Pons (tissue), 1 donor: ENCODE results near the gene FEM1C.

Experiments used
- DNase-seq: peaks from one replicate; pipeline ENCODE4 v3.0.0-alpha.2; 2016; ENCODE audit warnings: low spot score

Gene FEM1C, protein sequence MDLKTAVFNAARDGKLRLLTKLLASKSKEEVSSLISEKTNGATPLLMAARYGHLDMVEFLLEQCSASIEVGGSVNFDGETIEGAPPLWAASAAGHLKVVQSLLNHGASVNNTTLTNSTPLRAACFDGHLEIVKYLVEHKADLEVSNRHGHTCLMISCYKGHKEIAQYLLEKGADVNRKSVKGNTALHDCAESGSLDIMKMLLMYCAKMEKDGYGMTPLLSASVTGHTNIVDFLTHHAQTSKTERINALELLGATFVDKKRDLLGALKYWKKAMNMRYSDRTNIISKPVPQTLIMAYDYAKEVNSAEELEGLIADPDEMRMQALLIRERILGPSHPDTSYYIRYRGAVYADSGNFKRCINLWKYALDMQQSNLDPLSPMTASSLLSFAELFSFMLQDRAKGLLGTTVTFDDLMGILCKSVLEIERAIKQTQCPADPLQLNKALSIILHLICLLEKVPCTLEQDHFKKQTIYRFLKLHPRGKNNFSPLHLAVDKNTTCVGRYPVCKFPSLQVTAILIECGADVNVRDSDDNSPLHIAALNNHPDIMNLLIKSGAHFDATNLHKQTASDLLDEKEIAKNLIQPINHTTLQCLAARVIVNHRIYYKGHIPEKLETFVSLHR

DNA sequence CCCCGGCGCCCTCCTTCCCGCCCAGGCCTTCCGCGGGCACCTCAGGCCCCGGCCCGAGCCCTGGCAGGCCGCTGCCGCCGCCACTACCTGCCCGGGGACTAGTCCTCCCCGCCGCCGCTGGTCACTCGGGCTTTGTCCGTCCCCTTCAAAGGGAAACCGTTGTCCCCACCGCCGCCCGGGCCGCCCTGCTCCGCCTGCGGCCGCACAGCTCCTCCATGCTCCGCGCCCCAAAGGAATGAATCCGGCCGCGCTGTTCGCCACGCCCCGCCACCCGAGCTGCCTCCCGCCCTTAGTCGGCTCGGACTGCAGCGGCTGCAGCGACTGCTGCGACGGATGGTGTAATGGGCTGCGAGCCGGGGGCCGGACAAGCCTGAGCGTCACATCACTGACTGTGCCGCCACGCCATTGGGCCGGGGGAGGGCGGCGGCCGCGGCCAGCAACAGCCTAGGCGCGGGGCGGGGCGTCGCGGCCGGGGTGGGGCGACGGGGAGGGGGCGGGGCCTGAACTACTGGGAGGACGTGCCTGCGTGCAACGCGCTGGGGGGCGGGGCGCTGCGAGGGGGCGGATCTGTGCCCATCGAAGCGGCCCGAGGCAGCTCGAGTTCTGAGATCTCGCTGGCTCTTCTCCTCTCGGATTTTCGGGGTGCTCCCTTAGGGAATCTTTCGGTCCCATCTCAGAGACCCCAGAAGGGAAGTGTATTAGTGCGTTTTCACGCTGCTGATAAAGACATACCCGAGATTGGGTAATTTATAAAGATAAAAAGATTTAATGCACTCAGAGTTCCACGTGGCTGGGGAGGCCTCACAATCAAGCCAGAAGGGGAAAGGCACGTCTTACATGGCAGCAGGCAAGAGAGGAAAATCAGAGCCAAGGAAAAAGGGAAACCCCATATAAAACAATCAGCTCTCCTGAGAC lies at the start of gene FEM1C:
Gene FEM1C, minus strand, starts transcription at position 340 of the 915 bp plus-strand sequence. CDS start 1,282 bp downstream, outside the sequence.
- peak; percentile 95 for DNase-seq

DNA sequence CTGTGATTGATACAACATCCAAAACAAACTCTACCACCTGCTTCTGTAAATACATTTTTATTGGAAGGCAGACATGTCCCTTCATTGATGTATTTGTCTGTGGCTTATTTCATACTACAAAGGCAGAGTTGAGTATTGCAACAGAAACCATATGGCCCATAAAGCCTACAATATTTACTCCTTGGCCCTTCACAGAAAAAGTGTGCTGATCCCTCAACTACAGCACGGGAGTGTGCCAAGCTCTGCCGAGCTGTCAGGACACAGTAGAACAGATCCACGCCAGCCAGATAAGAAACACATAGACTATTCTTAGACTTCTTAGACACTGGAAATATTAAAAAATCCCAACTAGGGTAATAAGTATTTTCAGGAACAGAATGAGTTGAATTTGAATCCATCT lies 44.5 kb upstream of the FEM1C start:
- DNase-seq = no peak

DNA sequence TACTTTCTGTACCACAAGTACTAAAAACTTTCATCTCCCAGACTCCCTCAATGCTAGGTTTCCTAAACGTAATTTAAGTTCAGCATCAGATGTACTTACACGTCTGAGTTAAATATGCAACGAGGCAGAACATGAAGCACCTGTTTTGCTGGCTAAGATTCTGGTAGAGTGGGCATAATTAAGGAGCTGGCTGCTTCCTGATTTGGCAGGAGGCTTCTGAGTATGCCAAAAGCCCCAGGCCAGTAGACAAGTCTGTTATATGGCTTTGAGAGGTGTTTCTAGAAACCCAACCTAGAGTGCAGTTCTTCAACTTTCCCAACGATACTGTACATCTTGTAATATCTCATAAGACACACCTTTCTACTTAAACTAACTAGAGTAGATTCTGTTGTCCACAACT lies 44.1 kb upstream of the FEM1C start:
- no peak for DNase-seq

DNA sequence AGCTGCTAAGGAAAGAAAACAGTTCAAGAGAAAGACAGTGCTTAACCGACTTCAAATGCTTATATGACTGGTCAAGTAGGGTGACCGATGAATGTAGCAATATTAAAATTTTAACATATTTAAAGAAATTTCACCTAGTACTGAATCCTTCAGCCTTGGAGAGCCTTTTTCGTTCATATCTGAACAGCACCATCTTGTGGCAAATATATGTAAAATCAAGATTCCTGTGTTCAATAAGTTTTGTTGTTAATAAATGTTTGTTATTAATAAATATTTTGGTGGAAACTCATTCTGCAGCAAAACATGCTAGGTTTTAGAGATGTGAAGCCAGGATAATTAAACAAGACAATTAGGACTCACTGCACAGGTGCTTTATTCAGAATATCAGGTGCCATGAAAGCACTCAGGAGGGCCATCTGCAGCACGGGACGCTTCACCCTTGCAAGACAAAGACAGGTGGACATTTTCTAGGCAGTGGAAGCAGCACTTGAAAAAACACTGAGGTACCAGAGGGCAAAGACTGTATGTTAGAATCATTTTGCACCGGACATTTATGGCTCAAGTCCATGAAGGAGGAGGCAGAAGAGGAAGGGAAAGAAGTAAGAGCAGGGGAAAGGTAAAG lies 42.1 kb upstream of the FEM1C start:
- DNase-seq = peak; percentile 62

DNA sequence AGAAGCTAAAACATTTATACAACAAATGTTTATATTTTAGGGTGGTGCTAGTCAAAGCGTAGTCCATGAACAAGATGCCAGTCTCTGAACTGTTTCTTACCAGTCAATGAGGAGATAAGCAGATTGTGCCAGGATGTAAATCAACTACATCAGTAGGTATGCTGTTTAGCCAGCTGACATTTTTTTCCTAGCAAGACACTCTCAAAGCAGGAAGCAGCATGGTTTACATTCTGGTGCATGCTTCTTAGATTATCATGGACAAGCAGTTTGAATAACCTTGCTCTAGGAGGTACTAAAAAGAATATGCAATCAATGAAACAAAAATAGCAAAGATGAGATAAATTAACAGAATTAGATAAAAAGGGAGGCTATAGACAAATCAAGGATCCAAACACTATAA lies 40.7 kb upstream of the FEM1C start:
- DNase-seq = no peak

DNA sequence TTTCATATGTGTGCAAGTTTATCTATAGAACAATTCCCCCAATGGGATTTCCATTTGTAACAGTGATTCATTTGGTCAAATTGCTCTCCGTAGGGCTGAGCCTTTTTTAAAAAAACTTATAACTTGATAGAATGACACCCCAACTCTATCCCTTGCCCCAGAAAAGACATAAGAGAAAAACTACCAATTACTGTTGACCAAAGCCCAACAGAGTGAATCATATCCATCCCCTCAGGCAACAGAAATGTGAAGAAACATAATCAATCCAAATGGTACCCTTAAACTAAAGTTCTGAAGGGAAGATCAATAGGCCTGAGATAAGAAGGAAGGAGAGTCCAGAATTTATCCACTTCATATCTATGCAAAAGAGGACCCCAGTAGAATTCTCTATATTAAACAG lies 39.9 kb upstream of the FEM1C start:
- DNase-seq = no peak

DNA sequence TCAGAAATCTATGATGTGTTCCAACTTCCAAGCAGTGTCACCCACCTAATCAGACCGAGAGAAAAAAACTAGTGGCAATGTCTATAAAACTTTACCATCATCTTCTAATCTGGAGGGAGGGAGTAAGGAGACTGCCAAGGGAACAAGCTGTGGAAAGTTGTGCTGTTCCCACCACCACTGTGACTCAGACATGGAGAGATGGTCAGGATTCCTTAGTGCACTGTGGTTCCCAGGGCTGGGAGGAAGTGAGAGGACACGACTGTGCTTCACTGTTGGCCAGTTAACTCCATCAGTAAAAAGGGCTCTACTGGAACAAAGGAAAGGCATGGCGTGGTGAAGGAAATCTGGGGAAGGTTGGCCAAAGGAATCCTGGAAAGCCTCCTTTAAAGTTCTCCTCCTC lies 38.9 kb upstream of the FEM1C start:
- DNase-seq = no peak

DNA sequence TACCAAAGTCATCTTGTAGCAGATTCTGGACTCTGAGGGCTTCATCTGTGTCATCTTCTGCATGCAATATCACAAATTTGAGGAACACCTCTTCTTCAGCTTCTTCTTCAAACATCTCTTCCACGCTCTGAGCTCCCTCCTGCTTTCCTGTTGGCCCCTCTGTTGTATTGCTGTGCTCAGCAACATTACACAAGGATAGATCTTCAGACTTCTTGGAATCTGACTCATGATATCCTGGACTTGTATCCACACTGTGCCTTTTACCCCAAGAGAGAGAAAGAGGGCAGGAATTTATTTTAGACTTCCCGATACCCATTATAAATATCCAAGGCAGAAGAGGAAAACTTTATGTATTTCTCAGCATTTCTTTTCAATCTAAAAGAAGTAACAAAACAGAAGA lies 36.4 kb upstream of the FEM1C start:
- no peak for DNase-seq

DNA sequence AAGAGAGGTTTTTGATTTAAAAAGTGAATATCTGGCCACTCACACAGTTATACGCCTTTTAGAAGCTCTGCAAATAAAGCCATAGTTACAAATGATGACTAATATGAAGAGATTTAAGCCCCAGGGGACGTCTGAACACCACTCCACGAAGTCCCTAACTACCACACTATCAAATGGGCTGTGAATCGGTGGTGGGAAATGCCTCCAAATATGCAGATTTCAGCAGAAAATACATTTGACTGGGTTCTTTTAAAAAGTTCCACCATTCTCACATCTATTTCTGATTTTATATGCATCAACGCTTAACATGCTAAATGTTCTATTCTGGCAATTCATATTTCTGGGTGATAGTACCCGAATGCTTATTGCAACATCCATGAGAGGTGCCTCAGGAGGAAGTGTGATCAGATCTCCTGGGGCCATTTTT lies 35.2 kb upstream of the FEM1C start:
- no peak for DNase-seq

DNA sequence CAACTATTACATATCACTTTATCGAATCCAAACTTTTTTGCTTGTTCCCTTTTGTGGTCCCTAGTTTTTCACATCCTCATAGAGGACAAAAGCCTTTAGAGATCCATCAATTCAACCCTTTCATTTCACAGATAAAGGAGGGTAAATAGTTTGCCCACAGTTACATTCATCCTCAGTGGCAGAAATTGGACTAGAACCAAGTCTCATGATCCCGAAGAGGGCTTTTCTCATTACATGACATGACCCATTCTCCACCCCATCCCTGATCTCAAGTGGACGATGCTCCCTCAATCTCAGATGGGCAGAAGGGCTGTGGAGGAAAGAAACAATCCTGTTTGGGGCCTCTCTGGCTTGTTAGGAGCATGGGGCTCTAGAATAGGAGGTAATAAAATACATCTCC lies 34.6 kb upstream of the FEM1C start:
- peak; percentile 81 for DNase-seq

DNA sequence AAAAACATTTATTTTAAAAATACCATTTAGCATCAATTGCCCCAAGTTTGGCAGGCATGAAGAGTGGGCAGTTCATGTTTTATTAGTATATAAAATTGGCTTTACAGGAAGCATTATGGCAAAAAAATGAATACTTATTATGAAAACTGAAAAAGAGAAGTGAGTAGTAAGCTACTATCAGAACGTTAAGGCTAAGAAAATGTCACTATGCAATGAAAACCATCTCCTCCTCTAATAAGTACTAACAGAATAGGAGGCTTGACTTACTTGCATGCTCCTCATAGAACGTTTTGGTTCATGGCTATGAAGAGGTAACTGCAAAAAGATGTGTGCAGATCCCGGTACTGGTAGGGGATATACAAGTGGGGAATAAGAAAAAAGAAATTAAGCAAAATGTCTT lies 34.1 kb upstream of the FEM1C start:
- DNase-seq = no peak

DNA sequence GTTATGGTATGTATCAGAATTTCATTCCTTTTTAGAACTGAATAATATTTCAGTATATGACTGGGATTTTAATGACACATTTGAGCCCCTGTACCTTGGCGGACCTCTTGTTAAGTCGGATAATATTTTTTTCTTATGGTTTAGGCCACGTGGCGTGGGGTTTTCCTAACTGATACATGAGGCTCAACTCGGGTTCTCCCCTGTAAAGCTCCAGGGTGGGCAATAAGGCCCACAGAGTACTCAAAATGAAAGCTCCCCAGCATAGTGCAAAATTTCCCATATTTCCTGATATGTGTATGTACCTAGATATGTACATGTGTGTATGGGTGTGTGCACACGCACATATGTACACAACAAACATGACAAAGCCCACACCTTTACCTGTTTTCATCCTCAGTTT lies 33.2 kb upstream of the FEM1C start:
- no peak for DNase-seq

DNA sequence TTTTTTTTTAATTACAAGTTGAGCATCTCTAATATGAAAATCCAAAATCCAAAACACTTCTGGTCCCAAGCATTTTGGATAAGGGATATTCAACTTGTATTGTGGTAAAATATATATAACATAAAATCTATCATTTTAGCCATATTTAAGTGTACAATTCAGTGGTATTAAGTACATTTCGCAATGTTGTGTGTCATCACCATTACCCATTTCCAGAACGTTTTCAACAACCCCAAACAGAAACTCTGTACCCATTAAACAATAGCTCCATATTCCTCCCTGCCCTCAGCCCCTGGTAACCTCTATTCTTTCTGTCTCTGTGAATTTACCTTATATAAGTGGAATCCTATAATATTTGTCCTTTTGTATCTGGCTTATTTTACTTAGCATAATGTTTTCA lies 32.8 kb upstream of the FEM1C start:
- DNase-seq = no peak

DNA sequence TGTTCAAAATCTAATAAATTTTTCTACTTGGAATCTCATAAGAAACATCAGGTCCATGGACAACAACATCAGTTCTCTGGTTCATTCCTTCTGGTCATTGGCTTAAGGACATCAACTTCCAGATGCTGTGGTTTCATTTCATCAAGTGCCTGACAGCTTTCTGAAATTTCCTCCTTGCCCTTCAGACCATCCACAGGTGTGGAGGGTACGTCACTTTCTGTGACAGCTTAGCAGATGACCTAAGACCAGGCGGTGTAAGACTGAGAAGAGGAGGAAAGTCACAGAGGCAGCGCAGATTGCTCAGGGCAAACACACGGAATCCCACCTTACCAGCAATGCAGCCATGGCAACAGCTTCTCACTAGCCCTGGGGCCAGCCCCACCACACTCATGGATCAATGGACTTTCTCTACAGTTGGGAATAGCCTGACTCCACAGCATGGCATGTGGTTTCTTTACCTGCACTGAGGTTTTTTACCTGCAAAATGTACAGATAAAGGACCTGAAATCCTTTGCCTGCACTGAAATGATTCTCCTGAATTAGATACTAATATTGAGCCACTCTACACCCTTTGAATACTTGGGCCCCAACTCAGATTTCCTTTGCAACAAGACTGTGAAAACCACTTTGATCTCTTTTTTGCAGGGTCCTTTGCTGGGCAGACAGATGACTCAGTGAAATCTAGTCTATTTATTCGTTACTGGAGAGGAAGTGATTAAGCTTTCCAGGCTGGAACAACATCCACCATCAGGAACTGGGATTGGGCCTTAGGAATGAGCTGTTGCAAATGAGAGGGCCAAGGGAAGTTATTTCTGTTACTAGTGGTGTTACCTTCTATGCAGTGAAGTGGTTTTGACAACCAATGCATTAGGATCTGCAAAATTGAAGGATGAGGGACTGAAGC lies 30.8 kb upstream of the FEM1C start:
- no peak for DNase-seq

DNA sequence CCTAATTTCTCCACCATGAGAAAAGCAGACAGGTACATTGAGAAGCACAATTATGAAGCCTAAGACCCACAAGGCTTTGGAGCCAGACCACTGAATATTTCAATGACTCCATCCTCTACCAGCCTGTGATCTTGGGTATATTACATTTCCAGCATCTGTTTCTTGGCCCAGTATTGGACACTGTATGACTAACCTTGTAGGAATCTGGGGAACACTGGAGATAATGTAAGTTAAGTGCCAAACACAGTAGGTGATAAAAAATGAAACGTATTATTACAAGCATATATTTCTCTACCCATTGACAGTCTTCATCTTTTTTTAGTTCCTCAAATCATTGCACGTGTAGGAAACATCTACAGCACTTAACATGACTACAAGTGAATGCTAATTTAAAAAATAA lies 28.6 kb upstream of the FEM1C start:
- no peak for DNase-seq

DNA sequence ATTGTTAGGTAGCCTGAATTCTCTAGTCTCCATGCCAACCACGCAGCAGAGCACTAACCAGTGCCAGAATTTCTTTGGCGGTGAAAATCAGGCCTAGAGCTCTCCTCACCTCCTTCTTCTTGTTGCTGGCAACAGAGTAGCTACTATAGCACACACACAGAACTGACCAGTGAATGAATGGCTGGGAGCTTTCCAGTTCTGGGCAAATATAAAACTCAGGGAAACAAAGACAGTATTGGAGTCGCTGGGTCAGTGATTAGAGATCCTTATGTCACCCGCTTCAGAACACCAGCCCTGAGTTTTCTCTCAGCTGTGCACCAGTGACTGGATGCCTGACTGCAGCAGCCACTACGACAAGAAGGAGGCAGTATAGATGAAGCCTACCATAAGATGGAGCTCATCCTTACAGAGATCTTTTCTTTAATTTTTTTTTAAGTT lies 26.9 kb upstream of the FEM1C start:
- DNase-seq = peak; percentile 99

DNA sequence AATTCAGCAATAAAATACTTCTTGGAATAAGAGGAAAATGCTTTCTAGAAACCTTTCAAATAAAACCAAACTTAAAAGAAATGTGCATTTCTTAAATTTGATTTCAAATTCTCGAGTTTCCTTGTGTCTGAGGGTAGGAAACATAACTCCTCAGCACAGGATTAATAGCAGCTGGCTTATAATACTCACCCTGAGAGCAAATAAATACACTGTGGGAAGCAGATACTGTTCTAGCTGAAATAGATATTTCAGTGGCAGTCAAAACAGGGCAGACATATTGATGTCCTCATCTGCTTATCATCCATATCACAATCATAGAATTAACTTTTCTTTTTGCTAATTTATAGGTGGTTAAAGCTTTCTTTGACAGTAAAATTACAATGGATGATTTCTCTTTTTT lies 24.1 kb upstream of the FEM1C start:
- DNase-seq = no peak

DNA sequence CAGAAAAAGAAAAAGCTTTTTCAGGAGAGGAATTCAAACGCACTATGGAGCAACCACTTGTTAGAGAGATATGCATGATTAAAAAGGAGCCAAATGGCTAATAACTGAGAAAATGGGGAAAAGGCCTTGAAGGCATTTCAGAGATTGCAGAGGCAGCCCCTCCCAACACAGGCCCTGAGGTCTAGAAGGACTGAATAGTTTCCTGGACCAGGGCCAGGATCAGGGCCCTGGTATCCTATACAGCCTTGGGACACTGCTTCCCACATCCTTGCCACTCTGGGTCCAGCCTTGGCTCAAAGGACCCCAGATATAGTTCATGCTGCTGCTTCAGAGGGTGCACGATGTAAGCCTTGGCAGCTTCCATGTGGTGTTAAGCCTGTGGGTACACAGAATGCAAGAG lies 20.7 kb upstream of the FEM1C start:
- no peak for DNase-seq

DNA sequence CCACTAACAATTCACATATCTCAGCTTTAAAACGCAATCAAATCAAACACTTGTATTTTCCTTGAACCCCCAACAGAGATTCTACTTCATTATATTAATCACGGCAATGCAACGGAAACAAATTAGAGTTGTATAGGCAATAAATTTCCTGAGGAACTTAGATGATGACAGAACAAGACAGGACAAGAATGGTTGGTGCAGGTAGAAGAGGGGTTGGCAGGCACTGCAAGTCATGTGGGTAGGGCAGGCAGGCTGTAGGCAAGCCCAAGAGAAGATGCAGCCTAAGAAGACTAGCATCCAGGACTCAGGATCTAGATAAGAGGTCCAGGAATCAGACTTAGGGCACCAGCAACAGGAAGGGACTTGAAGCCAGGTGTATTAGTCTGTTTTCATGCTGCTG lies 16.6 kb upstream of the FEM1C start:
- no peak for DNase-seq

DNA sequence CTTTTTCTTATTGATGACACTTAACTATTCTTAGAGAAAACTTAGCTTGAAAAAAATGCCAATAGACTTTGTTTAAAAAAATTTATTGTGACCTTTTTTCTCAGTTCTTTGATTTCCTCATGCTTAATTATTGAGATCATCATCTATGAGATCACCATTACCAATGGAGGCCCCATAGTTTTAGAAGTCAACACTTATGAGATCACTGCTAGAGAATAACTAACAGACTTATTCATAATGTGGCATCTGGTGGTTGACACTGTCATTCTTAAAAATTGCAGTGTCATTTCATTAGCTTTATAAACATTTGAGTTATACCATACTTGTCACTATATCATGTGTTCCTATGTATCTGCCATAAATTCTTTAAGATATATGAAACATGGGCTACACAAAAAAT lies 14.9 kb upstream of the FEM1C start:
- no peak for DNase-seq

DNA sequence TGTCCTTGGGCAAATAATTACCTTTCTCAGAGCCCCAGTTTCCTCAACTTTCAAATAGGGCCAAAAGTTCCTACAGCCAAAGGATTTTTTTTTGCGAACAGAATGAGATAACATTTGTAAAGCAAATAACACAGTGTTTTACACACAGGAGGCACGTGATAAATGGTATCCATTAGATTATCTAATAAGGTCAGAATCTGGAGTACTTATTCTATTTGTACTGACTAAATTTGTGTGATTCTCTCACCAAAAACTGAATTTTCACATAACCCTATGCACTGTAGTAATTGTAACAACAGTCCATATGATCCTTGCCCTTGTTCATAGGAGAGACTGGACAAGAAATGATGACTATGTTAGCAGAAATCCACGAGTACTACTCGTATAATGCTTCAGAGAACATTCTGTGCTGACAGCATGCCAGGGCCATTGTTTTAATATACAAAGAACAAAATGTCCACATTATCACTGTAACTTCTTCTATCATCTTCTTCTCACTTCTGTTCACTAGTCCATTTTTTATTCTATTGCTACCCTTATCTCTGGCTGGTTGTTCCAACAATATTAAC lies 13.9 kb upstream of the FEM1C start:
- DNase-seq = no peak
